Measurements from ENCODE around the gene ANKS6. TPM values are rescaled to one million over a fixed set of nuclear protein-coding genes. Genes with fewer than 3 reads are reported as not detected.

ANKS6 gene
- total and polyA plus RNA-seq, 2 of the 8 experiments (the other 6 are each of a cell fraction or from before 2014, with no cell fraction given) = 34.1 to 56.3 TPM

- H4K91ac ChIP-seq (replicated peaks; ENCODE audit: insufficient read length, low read length) = no peak overlapping the region
- no peak overlapping the region for H3K23ac ChIP-seq (ENCODE audit: insufficient read length)
- H2BK120ac ChIP-seq (replicated peaks; ENCODE audit: low read depth, low read length) = no peak overlapping the region
- H3K79me2 ChIP-seq (ENCODE audit: control insufficient read depth in 1 of 2, insufficient read depth in 2 of 2, low read length in 2 of 2) = no peaks in the 10 kb centered on the region
- H3K56ac ChIP-seq (replicated peaks; ENCODE audit: insufficient read length, low read depth, low read length) = no peak overlapping the region
- H3K36me3 ChIP-seq (ENCODE audit: control insufficient read depth in 2 of 4, insufficient read depth in 4 of 4, low read length in 3 of 4) = no peaks in the 10 kb centered on the region
- no peak overlapping the region for H3K4ac ChIP-seq (replicated peaks; ENCODE audit: insufficient read length, low read depth, low read length)
- no peak overlapping the region for H3K14ac ChIP-seq (ENCODE audit: insufficient read length)
- no peak for DNase-seq (ENCODE audit: low read depth in 1 of 2, low spot score in 2 of 2)
- no peak overlapping the region for H2BK20ac ChIP-seq (ENCODE audit: low read length)
- no peak overlapping the region for H3K27ac ChIP-seq (ENCODE audit: low read depth, low read length)
- POLR2A ChIA-PET (ENCODE audit: partially characterized antibody) = interaction anchor here (0.7 to 1.2 kb wide), 2 partner anchors 16 to 36 kb away, joined by 4 read pairs; no protein-coding TSS in a partner anchor
- FAIRE-seq = no peak
- H3K4me3 ChIP-seq (ENCODE audit: extremely low read depth in 1 of 4, insufficient read depth in 2 of 4, low read depth in 3 of 4, low read length in 4 of 4) = peak overlapping the region; percentile 38 to 67 (median 59)
- peaks cover 0 to 5% (median 2%) of the 10 kb centered on the region in 4 experiments; a peak in 2 of 7 replicates for H3K27me3 ChIP-seq (replicated peaks in 1 of 4; ENCODE audit: control insufficient read depth in 3 of 4, extremely low read depth in 1 of 4, insufficient read depth in 3 of 4, low read length in 3 of 4)
- H2BK5ac ChIP-seq (ENCODE audit: low read depth, low read length) = no peak overlapping the region
- H2BK15ac ChIP-seq (ENCODE audit: low read length) = no peak overlapping the region
- 1% methylated on average over 27 of the region's 46 CpGs; no CpG with 5 or more reads in 1 of the 2 experiments for WGBS, 2 experiments (ENCODE audit: extremely low coverage in 1 of 2, insufficient coverage in 1 of 2, insufficient read length in 1 of 2, insufficient replicate concordance in 2 of 2, low coverage in 1 of 2, low lambda C conversion rate in 2 of 2, missing lambda C conversion rate in 1 of 2)
- no peak overlapping the region for H2BK12ac ChIP-seq (ENCODE audit: low read depth, low read length)
- peaks cover 5 to 22% (median 14%) of the 10 kb centered on the region in 4 experiments for H3K4me1 ChIP-seq (replicated peaks in 1 of 4; ENCODE audit: control insufficient read depth in 3 of 4, insufficient read depth in 4 of 4, low read length in 3 of 4)
- H4K8ac ChIP-seq (ENCODE audit: extremely low read depth, insufficient read depth, low read length) = no peak overlapping the region
- CTCF ChIA-PET (ENCODE audit: partially characterized antibody) = interaction anchor here (0.7 to 5.6 kb wide), 7 partner anchors 16 to 193 kb away, joined by 3 to 28 read pairs (median 3); no protein-coding TSS in a partner anchor
- H3K4me2 ChIP-seq (ENCODE audit: insufficient read depth in 1 of 2, low read depth in 2 of 2, low read length in 2 of 2) = peak overlapping the region; percentile 66 to 78
- no peaks in the 10 kb centered on the region for H3K79me1 ChIP-seq (ENCODE audit: low read depth, low read length)
- peaks cover 7% of the 10 kb centered on the region; the same call in 1 of the 2 replicates for H3K23me2 ChIP-seq (ENCODE audit: low read depth, low read length)
- peak overlapping the region in 2 of 4 experiments; percentile 16 to 71; a peak in 2 of 7 replicates for H3K9ac ChIP-seq (replicated peaks in 1 of 4; ENCODE audit: extremely low read depth in 1 of 4, low read depth in 3 of 4, low read length in 3 of 4)
- H2AFZ ChIP-seq (ENCODE audit: low read length) = no peak overlapping the region
- no peaks in the 10 kb centered on the region for H3K9me3 ChIP-seq (ENCODE audit: insufficient read depth in 2 of 2, low read depth in 1 of 2, low read length in 1 of 2)
- no peak for TF ChIP-seq CREB1 (IDR thresholded peaks at IDR 0.05)
- TF ChIP-seq POLR2AphosphoS5 (IDR thresholded peaks at IDR 0.05; ENCODE audit: low read depth, low read length) = no peak
- no peak for TF ChIP-seq RFX5 (IDR thresholded peaks at IDR 0.05; ENCODE audit: borderline replicate concordance, low read depth, low read length)
- no peak for TF ChIP-seq ZNF274 (IDR thresholded peaks at IDR 0.05; ENCODE audit: borderline replicate concordance, extremely low read depth, low read length)
- TF ChIP-seq YY1 (IDR thresholded peaks at IDR 0.05; ENCODE audit: low read depth, low read length) = no peak
- no peak for TF ChIP-seq CHD2 (IDR thresholded peaks at IDR 0.05; ENCODE audit: low read length)
- H2AK5ac ChIP-seq (ENCODE audit: low read depth, low read length) = no peak overlapping the region
- 0 out of 2 replicates have a peak overlapping the region, but pooled peaks have one; percentile 64 for H3K18ac ChIP-seq (ENCODE audit: extremely low read depth, low read length)
- no peaks in the 10 kb centered on the region for H4K20me1 ChIP-seq (replicated peaks in 1 of 2; ENCODE audit: control insufficient read depth in 1 of 2, insufficient read depth in 2 of 2, low read length in 2 of 2)
- H4K5ac ChIP-seq (ENCODE audit: insufficient read length, low read depth, low read length) = no peak overlapping the region
These were observed 11.4 kb upstream of the ANKS6 start for GRCh38 chr9:98807814-98808195.

Data from H1 (cell line).